Bronchial epithelial cell (primary cell): Measurements from ENCODE around the gene AHCYL2. TPM values are rescaled to one million over a fixed set of nuclear protein-coding genes. Genes with fewer than 3 reads are reported as not detected.

Experiments used
- DNase-seq: peaks from one replicate; pipeline ENCODE4 v3.0.0-alpha.2; 2010; ENCODE audit warnings: low read depth
- FAIRE-seq: peaks from 2 replicates; lab custom pipeline; 2011; peaks lifted over from hg19 to GRCh38; lab: Jason Lieb, UNC
- H3K27me3 ChIP-seq: 2 replicates; pipeline ENCODE4 v1.5.1; 2011; ENCODE audit warnings: low read length; ENCODE audit not compliant: control insufficient read depth, insufficient read depth
- H3K36me3 ChIP-seq: 2 replicates; pipeline ENCODE4 v1.5.1; 2011; ENCODE audit warnings: low read length; ENCODE audit not compliant: control insufficient read depth, insufficient read depth
- H3K4me3 ChIP-seq: 2 replicates; pipeline ENCODE4 v1.5.1; 2011; ENCODE audit warnings: mild to moderate bottlenecking, low read depth, low read length, control low read depth
- total RNA-seq: library from RNA; depleted of rRNA; stranded (reverse); fragments of >200 nt; gene quantifications from 2 replicates; pipeline ENCODE4 v1.2.1, GENCODE V29; 2014
- TF ChIP-seq, protein P1 (sequence below): IDR thresholded peaks from 2 replicates; pipeline ENCODE4 v1.5.1; 2011; ENCODE audit warnings: mild to moderate bottlenecking, moderate library complexity, low read length, control low read depth, inconsistent platforms; ENCODE audit not compliant: insufficient read depth, severe bottlenecking

Gene AHCYL2
- total RNA-seq, 1 donor from 2014 or later, result 5.0 TPM

DNA sequence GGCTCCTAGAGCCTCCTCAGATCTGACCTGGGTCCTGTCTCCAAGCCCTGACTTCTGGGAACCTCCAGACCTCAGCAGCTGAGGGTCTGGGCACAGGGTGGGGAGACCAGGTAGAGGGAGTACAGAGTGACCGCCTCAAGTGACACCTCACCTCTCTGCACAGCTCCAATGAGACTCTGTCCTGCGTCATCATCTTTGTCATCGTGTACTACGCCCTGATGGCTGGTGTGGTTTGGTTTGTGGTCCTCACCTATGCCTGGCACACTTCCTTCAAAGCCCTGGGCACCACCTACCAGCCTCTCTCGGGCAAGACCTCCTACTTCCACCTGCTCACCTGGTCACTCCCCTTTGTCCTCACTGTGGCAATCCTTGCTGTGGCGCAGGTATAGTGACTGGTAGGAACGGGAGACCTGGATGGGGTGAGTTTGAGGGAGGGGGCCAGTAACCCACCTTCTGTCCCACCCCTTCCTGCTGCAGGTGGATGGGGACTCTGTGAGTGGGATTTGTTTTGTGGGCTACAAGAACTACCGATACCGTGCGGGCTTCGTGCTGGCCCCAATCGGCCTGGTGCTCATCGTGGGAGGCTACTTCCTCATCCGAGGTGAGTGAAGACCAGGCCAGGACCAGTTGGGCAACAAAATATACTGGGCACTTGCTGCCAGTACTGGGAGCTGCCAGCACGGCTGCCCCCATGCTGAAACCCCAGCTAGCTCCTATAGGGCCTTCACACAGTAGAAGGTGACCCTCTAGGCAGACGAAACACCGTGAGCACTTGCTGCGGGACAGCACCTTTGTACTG, 18.6 kb upstream of the AHCYL2 start:
- no peak for FAIRE-seq

DNA sequence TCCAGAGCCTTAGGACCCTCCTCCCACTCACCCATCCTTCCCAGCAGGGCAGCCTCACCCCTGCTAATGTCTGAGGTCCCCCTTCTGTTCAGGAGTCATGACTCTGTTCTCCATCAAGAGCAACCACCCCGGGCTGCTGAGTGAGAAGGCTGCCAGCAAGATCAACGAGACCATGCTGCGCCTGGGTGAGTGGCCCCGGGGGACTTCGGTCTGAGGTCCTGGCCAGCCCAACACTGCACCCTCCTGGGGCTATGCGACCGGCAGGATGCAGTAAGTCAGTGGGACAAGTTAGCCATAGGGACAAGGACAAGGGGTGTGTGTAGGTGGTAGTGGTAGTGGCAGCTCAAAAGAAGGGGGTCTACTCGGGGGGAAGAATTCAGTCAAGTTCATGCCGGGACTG, 16.2 kb upstream of the AHCYL2 start:
- FAIRE-seq (no peak), DNase-seq (no peak)
- Histone ChIP-seq H3K4me3 (no peak overlapping the region), H3K36me3 (peaks cover 2% of the 10 kb centered on the region), H3K27me3 (no peaks in the 10 kb centered on the region)
- TF ChIP-seq, protein P1, sequence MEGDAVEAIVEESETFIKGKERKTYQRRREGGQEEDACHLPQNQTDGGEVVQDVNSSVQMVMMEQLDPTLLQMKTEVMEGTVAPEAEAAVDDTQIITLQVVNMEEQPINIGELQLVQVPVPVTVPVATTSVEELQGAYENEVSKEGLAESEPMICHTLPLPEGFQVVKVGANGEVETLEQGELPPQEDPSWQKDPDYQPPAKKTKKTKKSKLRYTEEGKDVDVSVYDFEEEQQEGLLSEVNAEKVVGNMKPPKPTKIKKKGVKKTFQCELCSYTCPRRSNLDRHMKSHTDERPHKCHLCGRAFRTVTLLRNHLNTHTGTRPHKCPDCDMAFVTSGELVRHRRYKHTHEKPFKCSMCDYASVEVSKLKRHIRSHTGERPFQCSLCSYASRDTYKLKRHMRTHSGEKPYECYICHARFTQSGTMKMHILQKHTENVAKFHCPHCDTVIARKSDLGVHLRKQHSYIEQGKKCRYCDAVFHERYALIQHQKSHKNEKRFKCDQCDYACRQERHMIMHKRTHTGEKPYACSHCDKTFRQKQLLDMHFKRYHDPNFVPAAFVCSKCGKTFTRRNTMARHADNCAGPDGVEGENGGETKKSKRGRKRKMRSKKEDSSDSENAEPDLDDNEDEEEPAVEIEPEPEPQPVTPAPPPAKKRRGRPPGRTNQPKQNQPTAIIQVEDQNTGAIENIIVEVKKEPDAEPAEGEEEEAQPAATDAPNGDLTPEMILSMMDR, result no peak

More for the DNA sequence above, 18.6 kb upstream of the AHCYL2 start:
- DNase-seq, result no peak
- Histone ChIP-seq H3K4me3 (no peak overlapping the region), H3K27me3 (no peaks in the 10 kb centered on the region), H3K36me3 (no peaks in the 10 kb centered on the region)
- TF ChIP-seq, protein P1, result no peak

DNA sequence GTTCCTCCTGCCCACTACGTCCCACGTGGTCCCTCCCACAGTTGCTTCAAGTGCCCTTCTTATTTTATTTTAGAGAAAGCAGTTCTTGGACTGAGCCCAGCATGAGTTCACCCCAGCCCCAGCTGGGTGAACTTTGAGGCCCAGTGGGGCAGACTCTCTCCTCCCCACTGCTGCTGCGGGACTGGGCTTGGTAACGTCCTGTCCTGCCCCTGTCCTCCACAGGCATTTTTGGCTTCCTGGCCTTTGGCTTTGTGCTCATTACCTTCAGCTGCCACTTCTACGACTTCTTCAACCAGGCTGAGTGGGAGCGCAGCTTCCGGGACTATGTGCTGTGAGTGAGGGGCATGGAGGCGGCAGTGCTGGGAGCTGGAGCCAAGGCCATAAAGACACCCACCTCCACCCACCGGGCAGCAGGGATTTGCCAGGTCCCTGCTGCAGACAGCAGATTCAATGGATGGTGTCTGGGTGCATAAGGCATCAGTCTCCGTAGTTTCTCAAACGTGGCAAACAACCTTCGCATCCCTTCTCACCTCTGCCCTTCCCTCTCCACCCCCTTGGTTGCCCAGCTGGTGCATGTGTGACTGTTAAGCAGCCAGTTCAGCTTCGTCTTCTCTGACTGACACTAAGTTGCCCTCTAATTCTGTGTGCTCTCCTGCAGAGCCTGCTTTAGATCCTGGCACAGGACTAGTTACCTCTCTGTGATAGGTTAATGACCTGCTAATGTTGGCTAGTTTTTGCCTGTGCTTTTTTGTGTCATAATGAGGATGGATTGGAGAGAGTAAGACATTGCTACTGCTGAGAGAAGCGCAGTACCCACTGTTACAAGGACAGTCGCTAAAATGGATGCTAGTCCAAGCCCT, 15.5 kb upstream of the AHCYL2 start:
- FAIRE-seq, result no peak
- no peak for DNase-seq
- H3K36me3 ChIP-seq, result peaks cover 2% of the 10 kb centered on the region

DNA sequence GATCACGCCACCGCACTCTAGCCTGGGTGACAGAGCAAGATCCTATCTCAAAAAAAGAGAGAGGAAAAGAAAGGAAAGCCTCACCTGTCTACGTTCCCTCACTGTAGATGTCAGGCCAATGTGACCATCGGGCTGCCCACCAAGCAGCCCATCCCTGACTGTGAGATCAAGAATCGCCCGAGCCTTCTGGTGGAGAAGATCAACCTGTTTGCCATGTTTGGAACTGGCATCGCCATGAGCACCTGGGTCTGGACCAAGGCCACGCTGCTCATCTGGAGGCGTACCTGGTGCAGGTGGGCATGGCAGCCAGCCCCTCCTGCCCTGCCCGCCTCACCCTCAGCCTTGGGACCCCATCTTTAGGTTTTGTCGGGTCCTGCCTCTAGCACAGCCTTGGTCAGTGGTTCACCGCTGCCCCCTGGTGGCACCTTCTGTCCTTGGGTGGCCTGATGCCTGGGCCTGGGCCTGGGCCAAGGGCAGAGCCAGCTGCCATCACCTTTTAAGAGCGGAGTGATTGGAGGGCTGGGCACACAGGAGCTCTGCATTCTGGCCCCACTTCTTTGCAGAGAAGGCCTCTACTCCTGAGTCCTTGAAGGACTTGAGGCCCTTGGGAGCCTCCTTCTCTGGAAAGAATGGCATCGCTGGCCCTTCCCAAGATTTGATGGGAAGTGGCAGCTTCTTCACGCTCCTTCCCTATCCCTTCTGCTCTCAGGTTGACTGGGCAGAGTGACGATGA, 14.4 kb upstream of the AHCYL2 start:
- peak; percentile 38 for DNase-seq
- no peak for FAIRE-seq
- H3K4me3 ChIP-seq, result no peak overlapping the region
- H3K27me3 ChIP-seq, result no peaks in the 10 kb centered on the region
- peaks cover 2% of the 10 kb centered on the region for H3K36me3 ChIP-seq
- TF ChIP-seq, protein P1, result peak; percentile 93

More for the DNA sequence above, 15.5 kb upstream of the AHCYL2 start:
- Histone ChIP-seq H3K27me3 (no peaks in the 10 kb centered on the region), H3K4me3 (no peak overlapping the region)
- TF ChIP-seq, protein P1, result no peak

DNA sequence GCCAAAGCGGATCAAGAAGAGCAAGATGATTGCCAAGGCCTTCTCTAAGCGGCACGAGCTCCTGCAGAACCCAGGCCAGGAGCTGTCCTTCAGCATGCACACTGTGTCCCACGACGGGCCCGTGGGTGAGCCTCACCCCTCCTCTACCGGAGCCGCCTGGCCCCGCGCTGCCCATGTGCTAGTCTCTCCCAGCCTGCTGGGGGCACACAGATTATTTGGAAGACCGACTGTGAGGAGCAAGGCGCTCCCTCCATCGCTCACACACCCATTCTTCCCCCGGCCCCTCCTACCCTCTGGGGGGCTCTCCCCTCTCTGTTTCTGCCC, 13.9 kb upstream of the AHCYL2 start:
- Histone ChIP-seq H3K27me3 (no peaks in the 10 kb centered on the region), H3K4me3 (no peak overlapping the region), H3K36me3 (peaks cover 2% of the 10 kb centered on the region)
- FAIRE-seq (no peak), DNase-seq (no peak)
- TF ChIP-seq, protein P1, result no peak
